ENCODE results near the gene ZDHHC11B. TPM values are rescaled to one million over a fixed set of nuclear protein-coding genes. Genes with fewer than 3 reads are reported as not detected.
"Not testable (repeated sequence)": the region's sequence is repeated elsewhere in the genome, so short reads cannot be mapped to it uniquely, and the experiment has no call there.

Gene ZDHHC11B
- total RNA-seq, 4 donors from 2014 or later = 4.6 to 52.0 (median 28.6) TPM

DNA sequence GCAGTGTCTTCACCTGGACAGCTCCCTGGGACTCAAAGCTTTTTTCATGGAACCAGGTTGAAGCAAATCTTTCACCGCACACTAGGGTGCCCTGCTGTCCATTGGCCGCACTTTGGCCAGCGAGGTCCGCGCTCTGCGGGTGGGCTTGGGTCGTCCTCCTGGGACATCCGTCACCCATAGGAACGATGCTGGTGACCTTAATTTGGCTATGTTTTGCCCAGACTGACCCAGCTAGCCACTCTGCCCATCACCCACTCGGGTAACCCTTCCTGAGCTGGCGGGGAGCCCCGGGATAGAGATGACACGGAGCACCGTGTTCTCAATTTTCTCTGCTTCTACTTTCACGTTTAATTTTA, 25.9 kb downstream of the ZDHHC11B start:
- TF ChIP-seq, protein P1, sequence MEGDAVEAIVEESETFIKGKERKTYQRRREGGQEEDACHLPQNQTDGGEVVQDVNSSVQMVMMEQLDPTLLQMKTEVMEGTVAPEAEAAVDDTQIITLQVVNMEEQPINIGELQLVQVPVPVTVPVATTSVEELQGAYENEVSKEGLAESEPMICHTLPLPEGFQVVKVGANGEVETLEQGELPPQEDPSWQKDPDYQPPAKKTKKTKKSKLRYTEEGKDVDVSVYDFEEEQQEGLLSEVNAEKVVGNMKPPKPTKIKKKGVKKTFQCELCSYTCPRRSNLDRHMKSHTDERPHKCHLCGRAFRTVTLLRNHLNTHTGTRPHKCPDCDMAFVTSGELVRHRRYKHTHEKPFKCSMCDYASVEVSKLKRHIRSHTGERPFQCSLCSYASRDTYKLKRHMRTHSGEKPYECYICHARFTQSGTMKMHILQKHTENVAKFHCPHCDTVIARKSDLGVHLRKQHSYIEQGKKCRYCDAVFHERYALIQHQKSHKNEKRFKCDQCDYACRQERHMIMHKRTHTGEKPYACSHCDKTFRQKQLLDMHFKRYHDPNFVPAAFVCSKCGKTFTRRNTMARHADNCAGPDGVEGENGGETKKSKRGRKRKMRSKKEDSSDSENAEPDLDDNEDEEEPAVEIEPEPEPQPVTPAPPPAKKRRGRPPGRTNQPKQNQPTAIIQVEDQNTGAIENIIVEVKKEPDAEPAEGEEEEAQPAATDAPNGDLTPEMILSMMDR (IDR thresholded peaks at IDR 0.05) = no peak
- TF ChIP-seq POLR2A (IDR thresholded peaks at IDR 0.05) = no peak
- H3K4me3 ChIP-seq = peak overlapping the region in 1 of 4 donors; percentile 4
- peaks cover 9 to 36% (median 19%) of the 10 kb centered on the region in 4 donors for H3K4me1 ChIP-seq
- H3K27ac ChIP-seq = peak overlapping the region; percentile 40 to 80 (median 62)
- DNase-seq = no peak
- no peaks in the 10 kb centered on the region for H3K9me3 ChIP-seq
- H3K36me3 ChIP-seq = no peaks in the 10 kb centered on the region
- H3K27me3 ChIP-seq = no peaks in the 10 kb centered on the region

DNA sequence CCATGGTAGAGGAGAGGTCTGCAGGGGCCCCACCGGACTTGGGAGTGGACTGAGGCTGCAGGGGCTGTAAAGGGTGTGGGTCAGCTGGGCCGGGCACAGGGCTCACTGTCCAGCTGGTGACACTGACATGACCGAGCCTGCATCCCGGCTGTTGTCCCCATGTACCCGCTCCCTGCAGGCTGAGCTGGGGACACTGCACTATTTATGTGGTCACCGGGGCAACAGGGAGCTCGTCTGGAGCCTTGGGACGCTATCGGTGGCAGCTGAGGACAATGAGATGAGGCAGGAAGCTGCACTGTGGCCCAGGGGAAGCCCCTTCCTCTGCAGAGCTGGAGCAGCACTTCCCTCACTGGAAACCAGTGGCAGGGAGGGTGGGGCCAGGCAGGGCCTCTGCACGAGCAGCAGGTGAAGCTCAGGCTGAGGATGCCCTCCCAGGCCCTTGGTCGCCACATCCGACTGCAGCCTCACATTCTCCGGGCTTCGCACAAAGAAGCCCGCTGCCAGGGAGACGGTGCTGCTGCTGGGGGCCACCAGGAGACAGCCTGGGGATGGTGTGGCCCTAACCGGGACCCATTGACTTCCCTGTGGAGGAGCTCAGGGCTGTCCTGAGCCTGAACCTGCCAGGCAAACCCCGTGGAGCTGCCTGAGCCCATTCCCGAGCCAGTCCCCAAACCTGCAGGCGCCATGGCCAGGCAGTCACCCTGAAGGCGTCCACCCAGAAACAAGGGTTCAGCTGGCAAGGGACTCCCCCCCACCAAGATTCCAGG, 26.4 kb downstream of the ZDHHC11B start:
- TF ChIP-seq, protein P1 (IDR thresholded peaks at IDR 0.05) = peak in 1 of 6 experiments; percentile 4
- no peak for TF ChIP-seq POLR2A (IDR thresholded peaks at IDR 0.05)
- no peaks in the 10 kb centered on the region for H3K9me3 ChIP-seq
- H3K27ac ChIP-seq = peak overlapping the region; percentile 40 to 80 (median 62)
- H3K27me3 ChIP-seq = no peaks in the 10 kb centered on the region
- peaks cover 9 to 36% (median 19%) of the 10 kb centered on the region in 4 donors for H3K4me1 ChIP-seq
- peak in 2 of 3 donors; percentile 66 to 84 for DNase-seq
- no peak overlapping the region for H3K4me3 ChIP-seq
- no peaks in the 10 kb centered on the region for H3K36me3 ChIP-seq

DNA sequence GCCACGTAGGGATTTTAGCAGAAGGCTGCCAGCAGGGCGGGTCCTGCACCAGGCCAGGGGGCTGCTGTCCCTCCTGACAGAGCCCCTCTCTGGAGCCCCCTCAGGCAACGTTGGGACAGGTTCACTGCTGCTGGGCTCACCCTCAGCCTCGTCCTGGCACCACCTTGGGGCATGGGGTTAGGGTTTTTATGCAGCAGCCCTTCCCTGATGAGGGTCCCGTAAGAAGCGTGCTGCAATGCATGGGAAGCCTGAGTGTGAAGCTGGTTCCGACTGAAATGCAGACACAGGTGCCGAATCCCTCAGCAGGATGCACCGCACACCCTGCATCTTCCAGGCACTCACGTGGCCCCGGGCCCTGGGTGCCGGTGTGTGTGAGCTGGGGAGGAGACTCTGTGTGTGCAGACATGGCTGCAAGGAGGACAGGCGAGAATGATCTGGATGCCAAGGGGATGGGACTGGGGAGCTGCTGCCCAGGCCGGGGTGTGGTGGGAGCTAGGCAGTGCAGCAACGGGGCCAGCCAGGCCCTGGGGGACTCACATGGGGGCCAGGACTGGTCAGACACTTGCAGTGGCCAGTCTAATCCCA, 27.1 kb downstream of the ZDHHC11B start:
- no peak overlapping the region for H3K4me3 ChIP-seq
- H3K27me3 ChIP-seq = no peaks in the 10 kb centered on the region
- no peaks in the 10 kb centered on the region for H3K36me3 ChIP-seq
- TF ChIP-seq POLR2A (IDR thresholded peaks at IDR 0.05) = no peak
- TF ChIP-seq, protein P1 (IDR thresholded peaks at IDR 0.05) = peak in 1 of 6 experiments; percentile 5
- peak in 1 of 3 donors; percentile 45 for DNase-seq
- H3K9me3 ChIP-seq = no peaks in the 10 kb centered on the region
- H3K4me1 ChIP-seq = peaks cover 9 to 36% (median 19%) of the 10 kb centered on the region in 4 donors
- H3K27ac ChIP-seq = peak overlapping the region in 3 of 4 donors; percentile 12 to 80 (median 57)

DNA sequence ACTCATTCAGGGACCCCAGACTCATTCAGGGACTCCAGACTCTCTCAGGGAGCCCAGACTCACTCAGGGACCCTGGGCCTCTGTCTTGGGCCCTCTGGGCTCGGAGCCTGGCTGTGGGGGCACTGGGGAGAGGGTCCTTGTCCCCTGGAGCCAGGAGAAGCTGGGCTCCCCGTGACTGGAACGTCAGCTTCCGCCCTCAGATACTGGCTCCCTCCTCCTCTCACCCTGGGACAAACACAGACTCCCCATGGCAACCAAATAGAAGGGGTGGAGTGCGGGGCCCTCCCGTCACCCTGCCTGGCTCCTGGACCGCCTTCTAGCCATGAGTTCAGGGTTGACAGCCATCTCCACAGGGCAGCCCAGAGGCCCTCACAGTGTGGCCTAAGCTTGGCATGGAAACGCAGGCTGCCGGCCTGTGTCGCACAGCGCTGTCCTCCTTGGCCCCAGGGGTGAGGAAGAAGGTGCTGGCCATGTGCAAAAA, 27.6 kb downstream of the ZDHHC11B start:
- H3K27ac ChIP-seq = peak overlapping the region in 3 of 4 donors; percentile 47 to 80 (median 57)
- no peaks in the 10 kb centered on the region for H3K27me3 ChIP-seq
- no peaks in the 10 kb centered on the region for H3K9me3 ChIP-seq
- H3K4me1 ChIP-seq = peaks cover 9 to 36% (median 19%) of the 10 kb centered on the region in 4 donors
- H3K36me3 ChIP-seq = no peaks in the 10 kb centered on the region
- peak in 2 of 3 donors; percentile 68 to 72 for DNase-seq
- H3K4me3 ChIP-seq = no peak overlapping the region
- no peak for TF ChIP-seq POLR2A (IDR thresholded peaks at IDR 0.05)
- TF ChIP-seq, protein P1 (IDR thresholded peaks at IDR 0.05) = no peak

DNA sequence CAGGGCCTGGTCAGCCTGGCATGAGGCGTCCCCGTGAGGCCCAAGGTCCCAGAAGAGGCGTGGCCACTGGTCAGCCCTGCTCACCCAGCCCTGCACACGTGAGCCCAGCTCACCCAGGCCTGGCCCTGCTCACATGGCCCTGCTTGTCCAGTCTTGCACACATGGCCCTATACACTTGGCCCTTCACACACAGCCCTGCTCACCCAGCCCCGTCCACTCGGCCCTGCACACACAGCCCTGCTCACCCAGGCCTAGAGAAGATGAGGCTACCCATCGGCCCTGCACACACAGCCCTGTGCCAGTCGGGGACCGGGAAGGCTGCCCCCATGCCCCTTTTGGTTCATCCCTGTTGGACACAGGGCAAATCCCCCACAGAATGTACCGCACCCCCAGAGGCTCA, 28.4 kb downstream of the ZDHHC11B start:
- no peaks in the 10 kb centered on the region for H3K9me3 ChIP-seq
- peak overlapping the region in 1 of 4 donors; percentile 80 for H3K27ac ChIP-seq
- H3K27me3 ChIP-seq = no peaks in the 10 kb centered on the region
- H3K36me3 ChIP-seq = no peaks in the 10 kb centered on the region
- peak in 1 of 3 donors; percentile 52 for DNase-seq
- TF ChIP-seq, protein P1 (IDR thresholded peaks at IDR 0.05) = no peak
- TF ChIP-seq POLR2A (IDR thresholded peaks at IDR 0.05) = no peak
- H3K4me3 ChIP-seq = no peak overlapping the region
- H3K4me1 ChIP-seq = peaks cover 9 to 36% (median 19%) of the 10 kb centered on the region in 4 donors

DNA sequence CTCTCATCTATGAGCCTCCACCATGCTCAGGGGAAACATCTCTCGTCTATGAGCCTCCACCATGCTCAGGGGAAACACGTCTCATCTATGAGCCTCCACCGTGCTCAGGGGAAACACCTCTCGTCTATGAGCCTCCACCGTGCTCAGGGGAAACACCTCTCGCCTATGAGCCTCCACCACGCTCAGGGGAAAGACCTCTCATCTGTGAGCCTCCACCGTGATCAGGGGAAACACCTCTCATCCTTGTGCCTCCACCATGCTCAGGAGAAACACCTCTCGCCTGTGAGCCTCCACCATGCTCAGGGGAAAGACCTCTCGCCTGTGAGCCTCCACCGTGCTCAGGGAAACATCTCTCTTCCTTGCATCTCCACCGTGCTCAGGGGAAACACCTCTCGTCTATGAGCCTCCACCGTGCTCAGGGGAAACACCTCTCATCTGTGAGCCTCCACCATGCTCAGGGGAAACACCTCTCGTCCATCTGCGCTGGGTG, 30.3 kb downstream of the ZDHHC11B start:
- not testable (repeated sequence) for H3K4me3 ChIP-seq, H3K36me3 ChIP-seq, H3K9me3 ChIP-seq, H3K27me3 ChIP-seq, H3K27ac ChIP-seq
- peak in 1 of 3 donors; percentile 4 for DNase-seq
- H3K4me1 ChIP-seq = peaks cover 6 to 28% (median 16%) of the 10 kb centered on the region in 4 donors

DNA sequence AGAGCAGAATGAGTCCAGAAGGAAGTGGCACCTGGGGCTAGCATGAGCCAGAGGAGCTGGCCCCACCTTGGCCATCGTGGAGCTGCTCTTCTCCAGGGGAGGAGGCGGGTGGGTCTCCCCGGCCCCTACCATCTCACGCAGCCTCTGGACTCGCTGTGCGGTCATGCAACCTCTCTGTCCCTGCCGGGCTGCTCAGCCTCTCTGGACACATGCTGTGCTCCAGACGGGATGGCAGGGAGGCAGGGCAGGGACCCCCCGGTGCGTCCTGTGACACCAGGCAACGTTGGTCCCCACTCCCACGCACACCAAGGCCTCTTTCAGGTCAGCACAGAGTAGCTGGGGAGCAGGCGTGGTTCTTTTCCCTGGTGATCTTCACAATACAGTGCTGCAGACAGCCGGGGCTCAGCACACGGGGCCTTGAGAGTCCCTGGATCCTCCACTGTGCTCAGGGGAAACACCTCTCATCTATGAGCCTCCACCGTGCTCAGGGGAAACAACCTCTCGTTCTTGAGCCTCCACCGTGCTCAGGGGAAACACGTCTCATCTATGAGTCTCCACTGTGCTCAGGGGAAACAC, 30.9 kb downstream of the ZDHHC11B start:
- not testable (repeated sequence) for DNase-seq, H3K4me3 ChIP-seq, H3K27me3 ChIP-seq, H3K9me3 ChIP-seq, H3K36me3 ChIP-seq, H3K27ac ChIP-seq
- H3K4me1 ChIP-seq = peaks cover 6 to 26% (median 14%) of the 10 kb centered on the region in 4 donors

DNA sequence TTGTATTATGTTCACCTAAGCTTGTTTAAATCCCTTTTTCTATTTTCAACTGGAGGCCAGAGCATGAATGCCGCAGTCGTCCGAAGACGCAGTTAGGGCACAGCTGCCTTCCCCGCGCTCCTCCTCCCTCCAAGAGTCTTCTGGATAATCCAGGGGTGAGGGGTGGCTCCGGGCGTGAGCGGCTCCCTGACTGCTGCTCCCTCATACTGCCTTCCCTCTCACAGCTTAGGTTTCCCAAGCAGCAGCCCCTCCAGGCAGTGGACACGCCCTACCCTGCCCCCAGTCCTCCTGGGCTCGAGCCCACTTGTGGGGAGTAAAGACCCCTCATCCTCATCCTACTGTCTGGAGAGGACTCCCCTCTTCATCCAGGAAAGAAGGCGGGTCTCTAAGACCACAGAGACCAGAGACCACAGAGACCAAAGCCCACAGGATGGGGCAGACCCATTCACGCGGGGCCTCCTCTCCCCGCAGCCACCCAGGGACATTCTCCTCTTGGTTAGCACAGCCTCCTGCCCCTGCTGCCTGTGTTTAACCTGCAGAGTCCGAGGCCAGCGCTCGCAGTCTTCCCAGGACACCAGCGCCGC, 31.9 kb downstream of the ZDHHC11B start:
- H3K4me3 ChIP-seq, H3K9me3 ChIP-seq, H3K27me3 ChIP-seq, H3K27ac ChIP-seq, DNase-seq, H3K36me3 ChIP-seq: not testable (repeated sequence)
- peaks cover 2 to 15% (median 5%) of the 10 kb centered on the region in 4 donors for H3K4me1 ChIP-seq
